GM23338 (cell line): ENCODE results near the gene IGF2R.

ENCODE experiments used
- CREB1 ChIP-seq: fragments of 250-450 bp; sonication (Bioruptor Pico); IDR thresholded peaks from 2 replicates; pipeline ENCODE4 v1.5.0; 2020; ENCODE audit warnings: low read depth, mild to moderate bottlenecking, moderate library complexity
- ETS1 ChIP-seq: IDR thresholded peaks from 2 replicates; pipeline ENCODE4 v1.6.1; 2016; ENCODE audit warnings: antibody characterized with exemption
- EZH2 ChIP-seq: fragments of 200-600 bp; sonication (generic); IDR thresholded peaks from one replicate; pipeline ENCODE4 v1.8.0; 2017; ENCODE audit warnings: antibody characterized with exemption, mild to moderate bottlenecking, low read depth; ENCODE audit not compliant: unreplicated experiment
- JUNB ChIP-seq: IDR thresholded peaks from one replicate; pipeline ENCODE4 v1.6.1; 2016; ENCODE audit warnings: antibody characterized with exemption; ENCODE audit not compliant: unreplicated experiment
- POLR2AphosphoS5 ChIP-seq: IDR thresholded peaks from 2 replicates; pipeline ENCODE4 v1.6.1; 2016; ENCODE audit warnings: antibody characterized with exemption, low read depth
- ZNF114 ChIP-seq: fragments of 250-450 bp; sonication (Bioruptor Pico); IDR thresholded peaks from 2 replicates; pipeline ENCODE4 v1.5.0; 2020; ENCODE audit warnings: mild to moderate bottlenecking, moderate library complexity
- TF ChIP-seq, protein P1 (sequence below), 2 experiments: fragments of 200-600 bp in 1 of 2; sonication (generic) in 1 of 2; conservative IDR thresholded peaks; 2 replicates each; pipeline versions ENCODE4 v1.5.1 to v1.6.1; 2016 to 2017; ENCODE audit warnings: antibody characterized with exemption in 2 of 2, low read depth in 2 of 2, mild to moderate bottlenecking in 2 of 2, moderate library complexity in 1 of 2
- TF ChIP-seq, protein P2 (sequence below): IDR thresholded peaks from one replicate; pipeline ENCODE4 v1.6.1; 2018; ENCODE audit warnings: antibody characterized with exemption; ENCODE audit not compliant: unreplicated experiment

- TF ChIP-seq, protein P1, sequence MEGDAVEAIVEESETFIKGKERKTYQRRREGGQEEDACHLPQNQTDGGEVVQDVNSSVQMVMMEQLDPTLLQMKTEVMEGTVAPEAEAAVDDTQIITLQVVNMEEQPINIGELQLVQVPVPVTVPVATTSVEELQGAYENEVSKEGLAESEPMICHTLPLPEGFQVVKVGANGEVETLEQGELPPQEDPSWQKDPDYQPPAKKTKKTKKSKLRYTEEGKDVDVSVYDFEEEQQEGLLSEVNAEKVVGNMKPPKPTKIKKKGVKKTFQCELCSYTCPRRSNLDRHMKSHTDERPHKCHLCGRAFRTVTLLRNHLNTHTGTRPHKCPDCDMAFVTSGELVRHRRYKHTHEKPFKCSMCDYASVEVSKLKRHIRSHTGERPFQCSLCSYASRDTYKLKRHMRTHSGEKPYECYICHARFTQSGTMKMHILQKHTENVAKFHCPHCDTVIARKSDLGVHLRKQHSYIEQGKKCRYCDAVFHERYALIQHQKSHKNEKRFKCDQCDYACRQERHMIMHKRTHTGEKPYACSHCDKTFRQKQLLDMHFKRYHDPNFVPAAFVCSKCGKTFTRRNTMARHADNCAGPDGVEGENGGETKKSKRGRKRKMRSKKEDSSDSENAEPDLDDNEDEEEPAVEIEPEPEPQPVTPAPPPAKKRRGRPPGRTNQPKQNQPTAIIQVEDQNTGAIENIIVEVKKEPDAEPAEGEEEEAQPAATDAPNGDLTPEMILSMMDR (conservative IDR thresholded peaks at IDR 0.05; ENCODE audit: low read depth in 2 of 2) = no peak
- TF ChIP-seq EZH2 (no peak), POLR2AphosphoS5 (no peak), ETS1 (no peak), CREB1 (no peak), JUNB (no peak), ZNF114 (CRISPR knock-in tag) (no peak)
- TF ChIP-seq, protein P2, sequence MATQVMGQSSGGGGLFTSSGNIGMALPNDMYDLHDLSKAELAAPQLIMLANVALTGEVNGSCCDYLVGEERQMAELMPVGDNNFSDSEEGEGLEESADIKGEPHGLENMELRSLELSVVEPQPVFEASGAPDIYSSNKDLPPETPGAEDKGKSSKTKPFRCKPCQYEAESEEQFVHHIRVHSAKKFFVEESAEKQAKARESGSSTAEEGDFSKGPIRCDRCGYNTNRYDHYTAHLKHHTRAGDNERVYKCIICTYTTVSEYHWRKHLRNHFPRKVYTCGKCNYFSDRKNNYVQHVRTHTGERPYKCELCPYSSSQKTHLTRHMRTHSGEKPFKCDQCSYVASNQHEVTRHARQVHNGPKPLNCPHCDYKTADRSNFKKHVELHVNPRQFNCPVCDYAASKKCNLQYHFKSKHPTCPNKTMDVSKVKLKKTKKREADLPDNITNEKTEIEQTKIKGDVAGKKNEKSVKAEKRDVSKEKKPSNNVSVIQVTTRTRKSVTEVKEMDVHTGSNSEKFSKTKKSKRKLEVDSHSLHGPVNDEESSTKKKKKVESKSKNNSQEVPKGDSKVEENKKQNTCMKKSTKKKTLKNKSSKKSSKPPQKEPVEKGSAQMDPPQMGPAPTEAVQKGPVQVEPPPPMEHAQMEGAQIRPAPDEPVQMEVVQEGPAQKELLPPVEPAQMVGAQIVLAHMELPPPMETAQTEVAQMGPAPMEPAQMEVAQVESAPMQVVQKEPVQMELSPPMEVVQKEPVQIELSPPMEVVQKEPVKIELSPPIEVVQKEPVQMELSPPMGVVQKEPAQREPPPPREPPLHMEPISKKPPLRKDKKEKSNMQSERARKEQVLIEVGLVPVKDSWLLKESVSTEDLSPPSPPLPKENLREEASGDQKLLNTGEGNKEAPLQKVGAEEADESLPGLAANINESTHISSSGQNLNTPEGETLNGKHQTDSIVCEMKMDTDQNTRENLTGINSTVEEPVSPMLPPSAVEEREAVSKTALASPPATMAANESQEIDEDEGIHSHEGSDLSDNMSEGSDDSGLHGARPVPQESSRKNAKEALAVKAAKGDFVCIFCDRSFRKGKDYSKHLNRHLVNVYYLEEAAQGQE = no peak
Observed at GRCh38 chr6:159988983-159989454, 20.1 kb downstream of the IGF2R start.
